HG03064 (cell line): Measurements from ENCODE around the gene TBC1D9.
A peak's percentile ranks its signal among the peaks of the same experiment; 100 is the strongest.
"Not testable (repeated sequence)": the region's sequence is repeated elsewhere in the genome, so short reads cannot be mapped to it uniquely, and the experiment has no call there.

ENCODE experiments used
- ATAC-seq: cut with Tn5 transposase; IDR thresholded peaks from one replicate; pipeline ENCODE4 v1.9.1; 2021; ENCODE audit warnings: low read depth; ENCODE audit not compliant: unreplicated experiment

The TBC1D9 gene

DNA sequence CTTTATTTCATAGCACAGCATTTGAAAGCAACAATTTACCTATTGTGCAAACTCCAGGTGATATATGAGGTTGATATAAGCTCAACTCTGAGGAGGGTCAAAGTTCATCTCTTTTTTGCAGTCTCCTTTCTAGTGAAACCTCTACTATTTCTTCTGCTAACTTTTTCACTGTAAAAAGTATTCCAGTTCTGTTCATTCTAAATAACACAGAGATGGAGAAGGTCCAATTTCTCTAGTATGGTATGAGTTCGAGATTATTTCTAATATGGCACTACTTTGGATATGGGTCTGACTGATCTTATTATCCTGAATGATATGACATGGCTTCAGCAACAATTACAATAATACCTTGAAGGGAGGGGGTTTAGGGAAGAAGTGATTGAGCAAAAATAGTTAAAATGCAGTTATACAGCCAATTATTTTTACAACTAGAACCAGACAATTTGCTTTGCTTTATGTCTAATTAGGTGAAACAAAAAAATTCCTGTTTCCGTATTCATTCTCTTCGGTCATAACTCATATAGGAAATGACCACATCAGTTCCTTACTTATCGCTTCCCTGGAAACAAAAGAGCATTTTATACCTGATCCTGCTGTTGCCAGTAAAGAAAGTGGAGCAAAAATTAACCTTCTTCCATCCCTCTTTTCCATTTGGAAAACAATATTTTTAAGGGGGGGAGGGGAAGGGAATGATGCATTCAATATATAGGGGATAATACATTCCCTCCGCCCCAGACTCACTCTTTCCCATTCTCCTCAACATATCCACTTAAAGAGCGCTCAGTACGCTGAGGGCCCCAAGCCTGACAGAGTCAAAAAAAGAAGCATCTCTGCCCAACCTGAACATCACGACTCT is 1.0 kb downstream of the TBC1D9 start:
- ATAC-seq: no peak

DNA sequence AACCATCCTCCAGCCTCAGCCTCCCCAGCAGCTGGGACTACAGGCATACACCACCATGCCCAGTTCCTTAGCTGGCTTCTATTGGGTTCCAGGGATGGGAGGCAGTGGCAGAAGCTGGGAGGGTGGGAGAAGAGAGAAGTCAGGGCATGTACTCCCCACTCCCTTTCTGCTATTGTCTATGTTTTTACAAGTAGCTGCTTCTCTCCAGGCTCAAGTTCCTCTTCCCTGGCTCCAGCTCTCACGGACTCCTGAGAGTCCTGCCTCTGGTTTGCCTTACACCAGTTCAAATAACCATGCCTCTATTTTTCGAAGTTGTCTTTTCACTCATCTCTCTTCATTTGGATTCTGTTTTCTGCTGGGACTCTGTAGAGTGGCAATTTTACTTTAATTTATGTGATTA is 2.9 kb downstream of the TBC1D9 start:
- no peak for ATAC-seq

DNA sequence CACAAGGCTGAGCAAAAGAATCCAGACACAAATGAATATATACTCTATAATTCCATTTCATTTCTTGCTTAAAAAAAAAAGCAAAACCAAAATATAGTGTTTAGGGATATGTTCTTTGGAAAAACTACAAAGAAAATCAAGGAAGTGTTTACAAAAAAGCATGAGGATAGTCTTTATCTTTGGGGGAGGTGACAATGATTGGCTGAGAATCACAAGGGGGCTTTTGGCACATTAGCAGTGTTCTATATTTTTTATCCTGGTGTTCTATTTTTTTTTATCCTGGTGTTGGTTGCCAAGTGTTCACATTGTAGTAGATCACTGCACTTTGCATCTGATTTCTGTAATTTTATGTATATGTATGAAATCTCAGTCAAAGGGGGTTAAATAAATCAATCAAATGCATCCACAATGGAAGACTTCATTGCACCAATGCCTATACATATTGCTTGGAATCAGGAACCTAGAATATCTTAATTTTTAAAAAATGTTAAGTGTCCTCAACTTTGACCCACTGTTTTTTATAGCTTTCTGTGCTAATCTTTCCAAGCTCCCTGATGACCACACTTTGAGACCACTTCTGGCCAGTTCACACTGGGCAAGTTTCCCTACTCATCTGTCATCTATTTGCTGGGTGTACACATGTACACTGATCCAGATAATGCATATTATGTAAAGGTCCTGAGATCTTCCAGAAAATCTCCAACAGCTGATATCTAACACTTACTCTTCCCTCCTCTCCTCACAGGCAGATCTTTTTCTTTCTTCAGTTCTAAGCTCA is 3.7 kb downstream of the TBC1D9 start:
- no peak for ATAC-seq

DNA sequence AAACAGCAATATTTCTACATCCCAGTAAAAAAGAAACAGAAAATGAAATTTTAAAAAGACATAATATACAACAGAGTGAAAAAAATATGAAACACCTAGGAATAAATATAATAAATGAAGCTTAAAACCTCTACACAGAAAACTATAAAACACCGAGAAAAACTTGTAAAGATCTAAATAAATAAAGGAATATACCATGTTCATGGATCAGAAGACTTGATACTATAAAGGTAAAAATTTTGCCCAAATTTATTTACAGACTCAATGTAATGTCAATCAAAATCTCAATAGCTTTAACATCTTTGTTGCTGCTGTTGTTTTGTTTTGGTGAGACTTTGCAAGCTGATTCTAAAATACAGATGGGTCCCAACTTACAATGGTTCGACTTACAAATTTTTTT is 5.7 kb downstream of the TBC1D9 start:
- ATAC-seq: no peak

DNA sequence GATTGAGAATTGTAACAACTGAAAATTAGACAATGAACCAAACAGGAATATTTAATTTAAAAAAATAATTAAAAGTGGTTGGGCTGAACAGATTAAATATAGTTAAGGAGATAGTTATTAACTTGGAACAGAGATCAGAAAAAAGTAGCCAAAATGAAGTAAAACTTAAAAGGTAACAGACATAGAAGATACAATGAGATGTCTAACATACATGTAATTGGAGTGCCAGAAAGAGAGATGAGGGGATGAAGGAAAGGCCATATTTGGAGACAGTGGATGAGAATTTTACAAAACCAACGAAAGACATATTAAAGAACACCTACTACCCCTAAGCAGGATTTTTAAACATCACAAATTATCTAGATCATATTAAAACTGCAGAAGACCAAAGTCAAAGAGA is 8.0 kb downstream of the TBC1D9 start:
- no peak for ATAC-seq

DNA sequence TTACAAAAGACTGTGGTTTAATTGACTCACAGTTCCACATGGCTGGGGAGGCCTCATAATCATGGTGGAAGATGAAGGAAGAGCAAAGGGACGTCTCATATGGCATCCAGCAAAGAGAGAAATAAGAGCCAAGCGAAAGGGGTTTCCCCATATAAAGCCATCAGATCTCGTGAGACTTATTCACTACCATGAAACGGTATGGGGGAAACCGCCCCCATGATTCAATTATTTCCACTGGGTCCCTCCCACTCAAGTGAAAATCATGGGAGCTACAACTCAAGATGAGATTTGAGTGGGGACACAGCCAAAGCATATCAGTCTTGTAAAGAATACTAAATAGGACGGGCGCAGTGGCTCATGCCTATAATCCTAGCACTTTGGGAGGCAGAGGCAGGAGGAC is 9.6 kb downstream of the TBC1D9 start:
- not testable (repeated sequence) for ATAC-seq

DNA sequence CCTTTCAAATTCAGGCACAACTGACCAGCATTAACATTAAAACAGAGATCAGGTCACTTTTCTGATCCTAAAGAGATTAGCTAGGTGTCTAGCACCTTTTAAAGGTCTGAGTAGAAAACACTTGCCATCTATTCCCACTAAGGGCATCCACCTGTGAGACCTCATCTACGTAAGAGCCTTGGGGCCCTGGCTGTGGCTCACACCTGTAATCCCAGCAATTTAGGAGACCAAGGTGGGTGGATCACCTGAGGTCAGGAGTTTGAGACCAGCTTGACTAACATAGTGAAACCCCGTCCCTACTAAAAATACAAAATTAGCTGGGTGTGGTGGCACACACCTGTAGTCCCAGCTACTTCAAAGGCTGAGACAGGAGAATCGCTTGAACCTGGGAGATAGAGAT is 11.8 kb downstream of the TBC1D9 start:
- no peak for ATAC-seq

DNA sequence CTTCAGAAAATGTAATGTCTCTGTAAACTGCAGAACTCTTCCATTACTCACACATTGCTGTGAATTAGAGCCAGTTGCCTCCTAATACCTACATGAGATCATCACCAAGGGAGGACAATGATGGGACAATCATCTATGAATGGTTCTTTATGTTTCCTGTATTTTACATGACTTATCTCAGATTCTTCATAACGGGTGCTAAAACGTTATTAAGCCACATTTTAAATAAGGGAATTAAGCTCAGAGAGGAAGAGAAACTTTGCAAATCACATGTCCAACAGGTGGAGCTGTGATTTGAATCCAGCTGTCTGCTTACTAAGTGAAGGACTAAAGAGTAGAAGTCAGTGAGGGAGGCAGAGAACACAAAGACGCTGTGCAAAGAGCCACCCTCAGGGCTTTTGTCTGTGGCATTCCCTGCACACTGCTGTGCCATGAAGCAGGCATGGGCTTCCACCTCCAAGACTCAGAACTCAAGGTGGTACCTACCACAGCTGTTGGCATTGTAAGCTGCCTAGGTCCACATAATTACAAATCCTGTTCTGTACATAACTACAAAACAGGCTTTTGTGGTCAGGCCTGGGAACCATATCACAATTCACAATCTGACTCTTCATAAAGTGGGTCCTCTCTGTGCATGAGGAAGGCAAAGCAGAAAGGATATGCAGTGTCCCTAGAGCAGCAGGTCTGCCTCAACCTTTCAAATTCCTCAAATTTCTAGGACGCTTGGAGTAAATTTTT is 12.8 kb downstream of the TBC1D9 start:
- peak; percentile 74 for ATAC-seq

DNA sequence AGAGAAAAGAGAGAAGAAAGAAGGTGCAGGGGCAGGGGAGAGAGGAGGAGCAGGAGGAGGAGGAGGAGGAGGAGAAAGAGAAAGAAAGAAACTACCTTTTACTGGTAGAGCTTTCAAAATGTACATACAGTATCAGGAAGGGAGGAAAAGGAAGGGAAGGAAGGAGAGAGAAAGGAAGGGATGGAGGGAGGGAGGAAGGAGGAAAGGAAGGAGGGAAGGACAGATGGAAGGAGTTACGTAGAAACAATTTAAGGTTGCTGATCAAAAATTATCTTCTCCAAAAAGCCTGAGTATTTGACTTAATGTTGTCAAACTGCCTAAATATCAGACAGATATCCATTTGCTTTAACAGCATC is 13.4 kb downstream of the TBC1D9 start:
- ATAC-seq: peak; percentile 30

DNA sequence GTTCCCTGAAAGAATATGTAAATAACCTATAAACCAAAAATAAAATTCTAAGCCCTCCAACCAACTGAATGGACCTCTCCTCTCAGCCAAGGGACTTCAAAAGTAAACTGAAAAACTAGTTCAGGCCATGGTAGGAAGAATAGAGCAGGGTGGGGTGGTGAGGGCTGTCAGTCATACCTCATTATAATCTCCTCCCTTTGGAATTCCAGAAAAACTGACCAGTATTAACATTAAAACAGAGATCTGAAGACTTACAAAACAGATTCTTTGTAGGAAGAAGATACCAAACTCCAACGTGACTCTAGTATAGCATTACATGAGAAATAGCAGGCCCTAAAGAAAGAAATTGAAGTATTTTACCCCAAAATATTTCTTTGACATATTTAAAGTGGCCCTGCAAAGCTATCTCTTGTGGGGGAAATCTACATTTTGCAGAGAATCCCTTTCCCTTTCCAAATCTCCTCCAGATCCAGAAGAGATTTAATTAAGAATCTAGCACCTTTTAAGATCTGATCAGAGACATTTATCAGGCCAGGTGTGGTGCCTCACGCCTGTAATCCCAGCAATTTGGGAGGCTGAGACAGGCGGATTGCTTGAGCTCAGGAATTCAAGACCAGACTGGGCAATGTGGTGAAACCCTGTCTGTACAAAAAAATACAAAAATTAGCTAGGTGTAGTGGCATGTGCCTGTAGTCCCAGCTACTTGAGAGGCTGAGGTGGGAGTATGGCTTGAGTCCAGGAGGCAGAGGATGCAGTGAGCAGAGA is 15.1 kb downstream of the TBC1D9 start:
- no peak for ATAC-seq

DNA sequence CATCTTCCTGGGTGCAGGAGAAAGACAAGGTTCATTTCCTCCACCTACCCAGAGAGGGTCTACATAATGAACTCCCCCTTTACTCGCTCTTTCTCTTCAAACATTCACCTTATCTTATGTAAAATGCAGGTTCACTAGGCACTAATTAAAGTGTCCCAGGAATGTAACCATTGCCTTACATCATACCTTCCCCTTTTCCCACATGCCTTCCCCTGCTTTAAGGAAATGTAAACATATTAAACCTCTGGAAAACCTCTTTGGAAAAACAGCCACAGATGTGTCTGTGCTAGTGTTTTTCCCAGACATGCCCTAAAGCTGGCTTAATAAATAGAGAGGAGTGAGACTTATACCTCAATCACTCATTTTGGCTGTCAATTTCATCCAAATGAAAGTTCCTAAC is 15.8 kb downstream of the TBC1D9 start:
- no peak for ATAC-seq

DNA sequence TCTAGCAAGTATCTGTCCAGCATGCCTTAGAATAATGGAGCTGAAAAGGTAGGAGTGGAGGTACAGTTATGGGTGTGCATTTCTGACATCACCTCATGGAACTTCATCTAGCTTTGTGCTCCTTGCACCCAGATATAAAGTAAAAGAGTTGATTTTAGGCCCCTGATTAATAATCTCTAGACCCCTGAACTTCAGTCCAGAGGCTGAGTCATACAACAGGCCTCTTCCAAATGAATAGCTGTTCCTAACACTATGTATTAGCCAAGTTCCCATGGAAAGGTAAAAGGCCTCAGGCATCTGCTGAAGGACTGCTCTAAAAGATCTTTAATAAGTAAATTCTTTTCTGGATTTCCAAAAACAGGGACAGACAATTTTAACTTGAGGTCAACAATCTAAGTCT is 16.2 kb downstream of the TBC1D9 start:
- ATAC-seq: no peak

DNA sequence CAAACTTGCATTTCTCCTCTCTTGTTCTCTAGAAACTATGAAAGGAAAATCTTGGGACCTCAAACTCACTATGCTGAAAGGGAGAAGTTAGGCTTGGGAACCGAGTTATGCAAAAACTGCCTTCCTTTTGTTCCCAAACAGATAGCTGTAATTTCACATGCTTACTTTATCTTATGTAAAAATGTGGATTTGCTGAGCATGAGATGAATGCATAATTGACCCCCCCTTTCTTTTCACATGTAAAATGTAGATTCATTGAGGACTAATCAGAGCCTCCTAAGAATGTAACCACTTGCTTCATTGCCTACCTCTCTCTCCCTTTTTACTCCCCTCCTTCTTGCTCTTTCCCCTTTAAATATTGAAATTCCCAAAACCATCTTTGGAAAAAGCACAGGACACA is 18.0 kb downstream of the TBC1D9 start:
- no peak for ATAC-seq

DNA sequence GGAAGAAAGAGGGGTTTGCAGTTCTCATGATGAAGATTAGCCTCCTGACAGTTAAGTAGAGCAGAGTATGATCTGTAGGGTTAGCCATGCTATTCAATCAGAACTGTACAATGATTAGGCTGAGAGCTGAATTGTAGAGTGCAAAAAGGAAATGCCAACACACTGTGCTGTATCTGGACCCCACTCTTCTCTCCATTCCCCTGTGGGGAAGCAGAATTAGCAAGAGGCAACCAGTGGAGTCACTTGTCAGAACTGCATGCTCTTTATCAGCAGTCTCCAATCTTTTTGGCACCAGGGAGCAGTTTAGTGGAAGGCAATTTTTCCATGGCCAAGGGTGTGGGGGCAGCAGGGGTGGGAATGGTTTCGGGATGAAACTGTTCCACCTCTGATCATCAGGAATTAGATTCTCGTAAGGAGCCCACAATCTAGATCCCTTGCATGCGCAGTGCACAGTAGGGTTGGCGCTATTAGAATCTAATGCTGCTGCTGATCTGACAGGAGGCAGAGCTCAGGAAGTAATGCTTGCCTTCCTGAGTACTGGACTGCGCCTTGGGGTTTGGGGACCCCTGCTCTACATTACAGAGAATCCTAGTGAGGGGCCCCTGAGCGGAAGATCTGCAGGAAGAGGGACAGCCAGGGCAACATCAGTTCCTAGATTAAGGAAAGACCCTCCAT is 19.4 kb downstream of the TBC1D9 start:
- ATAC-seq: no peak

DNA sequence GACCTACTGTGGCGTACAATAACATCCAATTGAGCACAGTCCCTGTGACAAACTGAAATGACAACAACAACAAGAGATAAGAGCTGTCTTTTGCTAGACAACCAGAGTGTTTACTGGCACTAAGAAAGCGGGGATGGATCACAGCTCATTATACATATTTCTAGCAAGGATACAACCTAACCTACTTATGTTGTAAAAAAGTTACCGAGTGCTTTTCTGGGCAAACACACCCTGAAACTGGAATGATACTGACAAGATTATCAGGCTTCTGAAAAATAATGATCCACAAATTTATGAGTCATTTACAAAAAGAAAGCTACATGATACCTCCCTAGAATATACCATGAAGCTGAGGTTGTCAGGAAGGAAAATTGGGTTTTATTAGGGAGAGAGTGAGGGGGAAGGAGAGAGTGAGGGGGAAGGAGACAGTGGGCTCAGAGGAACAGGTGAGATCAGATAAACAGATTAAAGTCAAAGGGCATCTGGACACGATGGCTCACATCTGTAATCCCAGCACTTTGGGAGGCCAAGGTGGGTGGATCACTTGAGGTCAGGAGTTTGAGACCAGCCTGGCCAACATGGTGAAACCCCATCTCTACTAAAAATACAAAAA is 20.3 kb downstream of the TBC1D9 start:
- no peak for ATAC-seq

DNA sequence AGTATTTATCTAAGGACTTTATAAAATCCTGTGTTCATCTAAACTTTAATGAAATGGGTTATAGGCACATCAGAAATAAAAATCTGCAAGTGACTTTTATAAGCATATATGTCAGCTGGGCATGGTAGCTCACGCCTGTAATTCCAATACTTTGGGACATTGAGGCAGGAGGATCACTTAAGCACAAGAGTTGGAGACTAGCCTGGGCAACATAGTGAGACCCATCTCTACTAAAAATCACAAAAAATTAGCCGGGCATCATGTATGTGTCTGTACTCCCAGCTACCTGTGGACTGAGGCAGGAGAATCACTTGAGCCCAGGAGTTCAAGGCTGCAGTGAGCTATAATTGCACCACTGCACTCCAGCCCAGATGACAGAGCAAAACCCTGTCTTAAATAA is 20.9 kb downstream of the TBC1D9 start:
- ATAC-seq: no peak

DNA sequence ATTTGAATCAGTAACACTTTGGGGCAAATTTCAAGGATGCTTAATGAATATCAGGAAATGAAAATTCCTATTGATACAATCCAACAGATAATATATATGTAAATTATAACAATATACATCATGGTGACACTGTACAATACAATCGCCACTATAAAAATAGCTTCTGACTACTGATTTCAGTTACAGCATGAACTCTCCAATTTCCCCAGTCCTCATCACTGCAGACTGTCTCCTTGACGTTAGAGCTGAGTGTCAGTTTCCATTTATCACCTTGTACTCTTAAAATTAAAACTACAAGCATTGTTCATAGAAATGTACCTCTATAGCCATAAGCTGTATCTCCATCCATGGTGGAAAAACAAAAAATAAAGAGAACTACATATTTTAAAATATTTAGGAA is 23.4 kb downstream of the TBC1D9 start:
- no peak for ATAC-seq

DNA sequence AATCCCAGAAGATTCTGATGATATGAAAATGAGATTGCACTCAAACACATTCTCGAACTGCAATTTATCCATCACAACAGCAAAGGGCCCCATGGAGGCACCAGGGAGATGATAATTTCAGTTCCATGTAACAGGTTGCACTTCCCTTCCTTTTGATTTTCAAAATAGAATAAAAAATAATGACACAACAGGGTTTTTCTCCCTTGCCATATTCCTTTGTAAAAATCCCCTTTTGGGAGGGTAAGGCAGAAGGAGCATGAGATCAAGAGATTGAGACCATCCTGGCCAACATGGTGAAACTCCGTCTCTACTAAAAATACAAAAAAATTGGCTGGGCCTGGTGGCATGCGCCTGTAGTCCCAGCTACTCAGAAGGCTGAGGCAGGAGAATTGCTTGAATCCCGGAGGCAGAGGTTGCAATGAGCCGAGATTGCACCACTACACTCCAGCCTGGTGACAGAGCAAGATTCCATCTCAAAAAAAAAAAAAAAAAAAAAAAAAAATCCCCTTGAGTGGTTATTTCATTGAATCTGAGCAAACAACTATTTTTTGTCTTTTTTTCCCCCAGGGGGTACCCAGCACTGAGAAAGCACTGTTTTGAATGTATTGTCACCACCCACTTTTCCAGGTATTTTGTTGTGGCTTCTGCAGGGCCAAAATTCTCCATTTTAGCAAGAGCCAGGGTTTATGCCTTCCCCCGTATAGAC is 26.7 kb downstream of the TBC1D9 start:
- ATAC-seq: no peak
